WTC11 (cell line): ENCODE measurements around the gene MEPCE. TPM values are rescaled to one million over a fixed set of nuclear protein-coding genes. Genes with fewer than 3 reads are reported as not detected.

Source experiments
- ATAC-seq: fragments of 200-7000 bp; cut with Tn5 transposase; 2 replicates; pipeline ENCODE4 v1.10.0; 2021; ENCODE audit warnings: mild to moderate bottlenecking, moderate library complexity
- CTCF ChIA-PET: fragments of 300-600 bp; sonication (Branson Sonifier 250); formaldehyde crosslinking; loops from one replicate; lab custom pipeline; 2021; ENCODE audit warnings: antibody characterized with exemption; lab: Charles Lee
- POLR2A ChIA-PET: fragments of 350-600 bp; sonication (Branson Sonifier 250); formaldehyde crosslinking; loops from one replicate; lab custom pipeline; 2021; ENCODE audit warnings: antibody characterized with exemption; lab: Charles Lee
- DNase-seq: peaks from one replicate; pipeline ENCODE4 v3.0.0; 2021; ENCODE audit warnings: low spot score
- H3K27ac Mint-ChIP-seq: 2 replicates; pipeline ENCODE4 v1.8.0; 2021; ENCODE audit warnings: mixed read lengths
- H3K27me3 Mint-ChIP-seq: 2 replicates; pipeline ENCODE4 v1.8.0; 2021; ENCODE audit warnings: low read depth, mild to moderate bottlenecking, moderate library complexity, mixed read lengths
- H3K36me3 Mint-ChIP-seq: 2 replicates; pipeline ENCODE4 v1.8.0; 2021; ENCODE audit warnings: mixed read lengths
- H3K4me1 Mint-ChIP-seq: 2 replicates; pipeline ENCODE4 v1.8.0; 2022; ENCODE audit warnings: mixed read lengths
- H3K4me3 Mint-ChIP-seq: 2 replicates; pipeline ENCODE4 v1.8.0; 2021; ENCODE audit warnings: mild to moderate bottlenecking, moderate library complexity, mixed read lengths
- H3K9me3 Mint-ChIP-seq: 2 replicates; pipeline ENCODE4 v1.8.0; 2021; ENCODE audit warnings: mixed read lengths
- CDX4 ChIP-seq: fragments of 250-450 bp; sonication (Bioruptor Pico); IDR thresholded peaks from 2 replicates; pipeline ENCODE4 v1.9.0; 2021; ENCODE audit warnings: moderate library complexity, mild to moderate bottlenecking, inconsistent platforms, borderline replicate concordance
- ELF4 ChIP-seq: sonication (generic); formaldehyde crosslinking; IDR thresholded peaks from 2 replicates; pipeline ENCODE4 v1.8.1; 2022; ENCODE audit warnings: low read depth, mild to moderate bottlenecking, moderate library complexity, missing genetic modification reagents
- EMX1 ChIP-seq: fragments of 250-450 bp; sonication (Bioruptor Pico); IDR thresholded peaks from 2 replicates; pipeline ENCODE4 v1.8.0; 2021; ENCODE audit warnings: mild to moderate bottlenecking
- ETV6 ChIP-seq: sonication (generic); formaldehyde crosslinking; IDR thresholded peaks from 2 replicates; pipeline ENCODE4 v1.8.1; 2022; ENCODE audit warnings: mild to moderate bottlenecking, missing genetic modification reagents
- FOXK1 ChIP-seq: sonication (generic); formaldehyde crosslinking; IDR thresholded peaks from 2 replicates; pipeline ENCODE4 v1.8.0; 2022; ENCODE audit warnings: mild to moderate bottlenecking, moderate library complexity, missing genetic modification reagents
- GTF2I ChIP-seq: fragments of 250-450 bp; sonication (Bioruptor Pico); conservative IDR thresholded peaks from 2 replicates; pipeline ENCODE4 v1.4.0; 2021; ENCODE audit warnings: mild to moderate bottlenecking
- HMGA2 ChIP-seq: fragments of 250-450 bp; sonication (Bioruptor Pico); IDR thresholded peaks from 2 replicates; pipeline ENCODE4 v1.4.0; 2021; ENCODE audit warnings: mild to moderate bottlenecking, moderate library complexity
- IRF2 ChIP-seq: sonication (generic); formaldehyde crosslinking; IDR thresholded peaks from 2 replicates; pipeline ENCODE4 v1.8.0; 2022; ENCODE audit warnings: low read depth, missing genetic modification reagents, borderline replicate concordance
- JUN ChIP-seq: sonication (generic); formaldehyde crosslinking; IDR thresholded peaks from 2 replicates; pipeline ENCODE4 v1.8.0; 2023; ENCODE audit warnings: mild to moderate bottlenecking, missing genetic modification reagents
- MAX ChIP-seq: sonication (generic); formaldehyde crosslinking; IDR thresholded peaks from 2 replicates; pipeline ENCODE4 v1.8.0; 2022; ENCODE audit warnings: mild to moderate bottlenecking, missing genetic modification reagents
- MXD4 ChIP-seq: fragments of 250-450 bp; sonication (Bioruptor Pico); IDR thresholded peaks from 2 replicates; pipeline ENCODE4 v1.8.0; 2021; ENCODE audit warnings: mild to moderate bottlenecking, moderate library complexity, borderline replicate concordance
- NR2C2 ChIP-seq: sonication (generic); formaldehyde crosslinking; IDR thresholded peaks from 2 replicates; pipeline ENCODE4 v1.8.0; 2022; ENCODE audit warnings: mild to moderate bottlenecking, missing genetic modification reagents
- OVOL2 ChIP-seq: fragments of 250-450 bp; sonication (Bioruptor Pico); IDR thresholded peaks from 2 replicates; pipeline ENCODE4 v1.9.0; 2021; ENCODE audit warnings: mild to moderate bottlenecking, borderline replicate concordance
- PRRX2 ChIP-seq: fragments of 250-450 bp; sonication (Bioruptor Pico); IDR thresholded peaks from 2 replicates; pipeline ENCODE4 v1.8.0; 2021; ENCODE audit warnings: mild to moderate bottlenecking
- RELA ChIP-seq: sonication (generic); formaldehyde crosslinking; IDR thresholded peaks from 2 replicates; pipeline ENCODE4 v1.8.1; 2022; ENCODE audit warnings: missing genetic modification reagents, mild to moderate bottlenecking, borderline replicate concordance
- SMAD3 ChIP-seq: sonication (generic); formaldehyde crosslinking; IDR thresholded peaks from 2 replicates; pipeline ENCODE4 v1.8.0; 2022; ENCODE audit warnings: missing genetic modification reagents, mild to moderate bottlenecking, borderline replicate concordance
- SMAD4 ChIP-seq: sonication (generic); formaldehyde crosslinking; IDR thresholded peaks from 2 replicates; pipeline ENCODE4 v1.8.0; 2022; ENCODE audit warnings: mild to moderate bottlenecking, missing genetic modification reagents
- TCF7 ChIP-seq: sonication (generic); formaldehyde crosslinking; IDR thresholded peaks from 2 replicates; pipeline ENCODE4 v1.8.0; 2022; ENCODE audit warnings: mild to moderate bottlenecking, low read depth, missing genetic modification reagents, moderate library complexity
- USF2 ChIP-seq: sonication (generic); formaldehyde crosslinking; IDR thresholded peaks from 2 replicates; pipeline ENCODE4 v1.8.1; 2023; ENCODE audit warnings: mild to moderate bottlenecking, missing genetic modification reagents, moderate library complexity
- ZBTB21 ChIP-seq: sonication (generic); formaldehyde crosslinking; IDR thresholded peaks from 2 replicates; pipeline ENCODE4 v1.8.1; 2023; ENCODE audit warnings: mild to moderate bottlenecking, missing genetic modification reagents, borderline replicate concordance
- ZNF121 ChIP-seq: sonication (generic); formaldehyde crosslinking; IDR thresholded peaks from 2 replicates; pipeline ENCODE4 v1.8.0; 2023; ENCODE audit warnings: missing genetic modification reagents
- ZNF317 ChIP-seq: sonication (generic); formaldehyde crosslinking; IDR thresholded peaks from 2 replicates; pipeline ENCODE4 v1.8.1; 2023; ENCODE audit warnings: low read depth, mild to moderate bottlenecking, moderate library complexity, missing genetic modification reagents, borderline replicate concordance
- ZNF396 ChIP-seq: fragments of 250-450 bp; sonication (Bioruptor Pico); IDR thresholded peaks from 2 replicates; pipeline ENCODE4 v1.8.0; 2021; ENCODE audit warnings: mild to moderate bottlenecking, moderate library complexity, borderline replicate concordance
- ZNF416 ChIP-seq: fragments of 250-450 bp; sonication (Bioruptor Pico); IDR thresholded peaks from 2 replicates; pipeline ENCODE4 v1.9.0; 2021; ENCODE audit warnings: mild to moderate bottlenecking, inconsistent platforms
- ZNF423 ChIP-seq: fragments of 250-450 bp; sonication (Bioruptor Pico); IDR thresholded peaks from 2 replicates; pipeline ENCODE4 v2.1.2; 2022; ENCODE audit warnings: mild to moderate bottlenecking, moderate library complexity
- total RNA-seq: library from RNA; stranded (reverse); gene quantifications from 3 replicates; pipeline ENCODE4 v1.2.3, GENCODE V29; 2021
- TF ChIP-seq, protein P1 (sequence below): sonication (generic); formaldehyde crosslinking; IDR thresholded peaks from 2 replicates; pipeline ENCODE4 v1.8.1; 2022; ENCODE audit warnings: mild to moderate bottlenecking, missing genetic modification reagents, moderate library complexity, borderline replicate concordance
- TF ChIP-seq, protein P2 (sequence below): sonication (generic); formaldehyde crosslinking; IDR thresholded peaks from 2 replicates; pipeline ENCODE4 v1.8.0; 2023; ENCODE audit warnings: missing genetic modification reagents, mild to moderate bottlenecking, borderline replicate concordance
- TF ChIP-seq, protein P3 (sequence below): sonication (generic); formaldehyde crosslinking; IDR thresholded peaks from 2 replicates; pipeline ENCODE4 v1.8.0; 2022; ENCODE audit warnings: mild to moderate bottlenecking, missing genetic modification reagents
- TF ChIP-seq, protein P4 (sequence below): sonication (generic); formaldehyde crosslinking; IDR thresholded peaks from 2 replicates; pipeline ENCODE4 v1.8.1; 2022; ENCODE audit warnings: mild to moderate bottlenecking, moderate library complexity, missing genetic modification reagents

The MEPCE gene
- total RNA-seq, 1 experiment from 2014 or later, result 41.9 TPM

- peak; percentile 47 for DNase-seq
- Mint-ChIP-seq H3K36me3 (peaks cover 27% of the 10 kb centered on the region), H3K9me3 (no peaks in the 10 kb centered on the region), H3K4me3 (peak overlapping the region; percentile 89), H3K4me1 (peaks cover 36% of the 10 kb centered on the region), H3K27ac (peak overlapping the region; percentile 58), H3K27me3 (no peaks in the 10 kb centered on the region)
- POLR2A ChIA-PET, result interaction anchor here (0.6 to 3.7 kb wide), 5 partner anchors 8 to 624 kb away, joined by 3 to 13 read pairs (median 6); partner anchors contain the start of gene ZCWPW1
- CTCF ChIA-PET, result interaction anchor here (1.0 to 2.1 kb wide), 6 partner anchors 14 to 124 kb away, joined by 3 to 16 read pairs (median 4); no protein-coding TSS in a partner anchor
- peak; percentile 17 for ATAC-seq
- TF ChIP-seq ZNF121 (CRISPR knock-in tag), result 0 out of 2 replicates have a peak, but pooled peaks have one; percentile 2
- no peak for TF ChIP-seq JUN
- peak; percentile 64; the same call in 1 of the 2 replicates for TF ChIP-seq MAX
- TF ChIP-seq, protein P1, sequence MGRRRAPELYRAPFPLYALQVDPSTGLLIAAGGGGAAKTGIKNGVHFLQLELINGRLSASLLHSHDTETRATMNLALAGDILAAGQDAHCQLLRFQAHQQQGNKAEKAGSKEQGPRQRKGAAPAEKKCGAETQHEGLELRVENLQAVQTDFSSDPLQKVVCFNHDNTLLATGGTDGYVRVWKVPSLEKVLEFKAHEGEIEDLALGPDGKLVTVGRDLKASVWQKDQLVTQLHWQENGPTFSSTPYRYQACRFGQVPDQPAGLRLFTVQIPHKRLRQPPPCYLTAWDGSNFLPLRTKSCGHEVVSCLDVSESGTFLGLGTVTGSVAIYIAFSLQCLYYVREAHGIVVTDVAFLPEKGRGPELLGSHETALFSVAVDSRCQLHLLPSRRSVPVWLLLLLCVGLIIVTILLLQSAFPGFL, result no peak
- TF ChIP-seq GTF2I (CRISPR knock-in tag), result no peak
- TF ChIP-seq TCF7, result no peak
- no peak for TF ChIP-seq ZNF317 (CRISPR knock-in tag)
- no peak for TF ChIP-seq SMAD3 (CRISPR knock-in tag)
- TF ChIP-seq IRF2 (CRISPR knock-in tag), result no peak
- TF ChIP-seq, protein P2, sequence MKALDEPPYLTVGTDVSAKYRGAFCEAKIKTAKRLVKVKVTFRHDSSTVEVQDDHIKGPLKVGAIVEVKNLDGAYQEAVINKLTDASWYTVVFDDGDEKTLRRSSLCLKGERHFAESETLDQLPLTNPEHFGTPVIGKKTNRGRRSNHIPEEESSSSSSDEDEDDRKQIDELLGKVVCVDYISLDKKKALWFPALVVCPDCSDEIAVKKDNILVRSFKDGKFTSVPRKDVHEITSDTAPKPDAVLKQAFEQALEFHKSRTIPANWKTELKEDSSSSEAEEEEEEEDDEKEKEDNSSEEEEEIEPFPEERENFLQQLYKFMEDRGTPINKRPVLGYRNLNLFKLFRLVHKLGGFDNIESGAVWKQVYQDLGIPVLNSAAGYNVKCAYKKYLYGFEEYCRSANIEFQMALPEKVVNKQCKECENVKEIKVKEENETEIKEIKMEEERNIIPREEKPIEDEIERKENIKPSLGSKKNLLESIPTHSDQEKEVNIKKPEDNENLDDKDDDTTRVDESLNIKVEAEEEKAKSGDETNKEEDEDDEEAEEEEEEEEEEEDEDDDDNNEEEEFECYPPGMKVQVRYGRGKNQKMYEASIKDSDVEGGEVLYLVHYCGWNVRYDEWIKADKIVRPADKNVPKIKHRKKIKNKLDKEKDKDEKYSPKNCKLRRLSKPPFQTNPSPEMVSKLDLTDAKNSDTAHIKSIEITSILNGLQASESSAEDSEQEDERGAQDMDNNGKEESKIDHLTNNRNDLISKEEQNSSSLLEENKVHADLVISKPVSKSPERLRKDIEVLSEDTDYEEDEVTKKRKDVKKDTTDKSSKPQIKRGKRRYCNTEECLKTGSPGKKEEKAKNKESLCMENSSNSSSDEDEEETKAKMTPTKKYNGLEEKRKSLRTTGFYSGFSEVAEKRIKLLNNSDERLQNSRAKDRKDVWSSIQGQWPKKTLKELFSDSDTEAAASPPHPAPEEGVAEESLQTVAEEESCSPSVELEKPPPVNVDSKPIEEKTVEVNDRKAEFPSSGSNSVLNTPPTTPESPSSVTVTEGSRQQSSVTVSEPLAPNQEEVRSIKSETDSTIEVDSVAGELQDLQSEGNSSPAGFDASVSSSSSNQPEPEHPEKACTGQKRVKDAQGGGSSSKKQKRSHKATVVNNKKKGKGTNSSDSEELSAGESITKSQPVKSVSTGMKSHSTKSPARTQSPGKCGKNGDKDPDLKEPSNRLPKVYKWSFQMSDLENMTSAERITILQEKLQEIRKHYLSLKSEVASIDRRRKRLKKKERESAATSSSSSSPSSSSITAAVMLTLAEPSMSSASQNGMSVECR, result peak; percentile 71; the same call in 1 of the 2 replicates
- TF ChIP-seq RELA (CRISPR knock-in tag), result 0 out of 2 replicates have a peak, but pooled peaks have one; percentile 15
- 0 out of 2 replicates have a peak, but pooled peaks have one; percentile 20 for TF ChIP-seq NR2C2 (CRISPR knock-in tag)
- peak; percentile 68; the same call in 1 of the 2 replicates for TF ChIP-seq ZNF416
- TF ChIP-seq SMAD4 (CRISPR knock-in tag), result no peak
- TF ChIP-seq, protein P3, sequence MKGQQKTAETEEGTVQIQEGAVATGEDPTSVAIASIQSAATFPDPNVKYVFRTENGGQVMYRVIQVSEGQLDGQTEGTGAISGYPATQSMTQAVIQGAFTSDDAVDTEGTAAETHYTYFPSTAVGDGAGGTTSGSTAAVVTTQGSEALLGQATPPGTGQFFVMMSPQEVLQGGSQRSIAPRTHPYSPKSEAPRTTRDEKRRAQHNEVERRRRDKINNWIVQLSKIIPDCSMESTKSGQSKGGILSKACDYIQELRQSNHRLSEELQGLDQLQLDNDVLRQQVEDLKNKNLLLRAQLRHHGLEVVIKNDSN (CRISPR knock-in tag), result peak; percentile 16; the same call in 1 of the 2 replicates
- TF ChIP-seq HMGA2 (CRISPR knock-in tag), result no peak
- TF ChIP-seq ZNF423 (CRISPR knock-in tag), result no peak
- peak; percentile 73; the same call in 1 of the 2 replicates for TF ChIP-seq EMX1 (CRISPR knock-in tag)
- TF ChIP-seq OVOL2 (CRISPR knock-in tag), result no peak
- no peak for TF ChIP-seq FOXK1 (CRISPR knock-in tag)
- no peak for TF ChIP-seq ZNF396 (CRISPR knock-in tag)
- peak; percentile 79; the same call in 1 of the 2 replicates for TF ChIP-seq ETV6 (CRISPR knock-in tag)
- no peak for TF ChIP-seq ZBTB21 (CRISPR knock-in tag)
- TF ChIP-seq MXD4, result no peak
- no peak for TF ChIP-seq CDX4 (CRISPR knock-in tag)
- peak; percentile 81 for TF ChIP-seq PRRX2 (CRISPR knock-in tag)
- TF ChIP-seq, protein P4, sequence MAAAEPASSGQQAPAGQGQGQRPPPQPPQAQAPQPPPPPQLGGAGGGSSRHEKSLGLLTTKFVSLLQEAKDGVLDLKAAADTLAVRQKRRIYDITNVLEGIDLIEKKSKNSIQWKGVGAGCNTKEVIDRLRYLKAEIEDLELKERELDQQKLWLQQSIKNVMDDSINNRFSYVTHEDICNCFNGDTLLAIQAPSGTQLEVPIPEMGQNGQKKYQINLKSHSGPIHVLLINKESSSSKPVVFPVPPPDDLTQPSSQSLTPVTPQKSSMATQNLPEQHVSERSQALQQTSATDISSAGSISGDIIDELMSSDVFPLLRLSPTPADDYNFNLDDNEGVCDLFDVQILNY (CRISPR knock-in tag), result no peak
- no peak for TF ChIP-seq ELF4
- TF ChIP-seq USF2 (CRISPR knock-in tag), result no peak
Measured at GRCh38 chr7:100435401-100436304, 6.0 kb downstream of the MEPCE start.
